NCI-H1694 treated with DMSO at 0.1 percent for 48 hours (cell line): ENCODE results near the gene LRRC51.
"Not testable (repeated sequence)": the region's sequence is repeated elsewhere in the genome, so short reads cannot be mapped to it uniquely, and the experiment has no call there.

Experiments used
- DNase-seq: peaks from one replicate; lab custom pipeline; 2025; lab: John Stamatoyannopoulos, UW

Gene LRRC51

GRCh38 chr11:72111300-72112142 lies 30.9 kb downstream of the LRRC51 start:
- DNase-seq = no peak

- peak; percentile 98 for DNase-seq
Measured at GRCh38 chr11:72112143-72112977, 31.7 kb downstream of the LRRC51 start, which contains the start of gene ANAPC15. TSS of gene ANAPC15 (minus strand) at chr11:72112695. CDS start at chr11:72111276, 1,419 bp downstream.

GRCh38 chr11:72112978-72113808 lies 32.5 kb downstream of the LRRC51 start:
- no peak for DNase-seq

GRCh38 chr11:72114570-72114969 lies 33.9 kb downstream of the LRRC51 start:
- DNase-seq = no peak

- DNase-seq = no peak
Measured at GRCh38 chr11:72116019-72116755, 35.5 kb downstream of the LRRC51 start.

- no peak for DNase-seq
Measured at GRCh38 chr11:72119198-72119597, 38.5 kb downstream of the LRRC51 start.

- no peak for DNase-seq
Measured at GRCh38 chr11:72120930-72121329, 40.3 kb downstream of the LRRC51 start.

- no peak for DNase-seq
Measured at GRCh38 chr11:72122607-72123006, 42.0 kb downstream of the LRRC51 start.

- DNase-seq = no peak
Measured at GRCh38 chr11:72123117-72123653, 42.5 kb downstream of the LRRC51 start.

GRCh38 chr11:72124046-72124445 lies 43.4 kb downstream of the LRRC51 start:
- DNase-seq = no peak

GRCh38 chr11:72125956-72126355 lies 45.3 kb downstream of the LRRC51 start:
- DNase-seq = no peak

GRCh38 chr11:72127923-72128322 lies 47.3 kb downstream of the LRRC51 start:
- DNase-seq = no peak

GRCh38 chr11:72129381-72129780 lies 48.7 kb downstream of the LRRC51 start:
- DNase-seq = no peak

GRCh38 chr11:72132646-72133045 lies 52.0 kb downstream of the LRRC51 start:
- no peak for DNase-seq

GRCh38 chr11:72135473-72135872 lies 54.8 kb downstream of the LRRC51 start, which contains the start of gene FOLR3:
TSS of gene FOLR3 (plus strand) at chr11:72135725. CDS start at chr11:72135953, 228 bp downstream.
- DNase-seq = not testable (repeated sequence)

GRCh38 chr11:72135891-72136683 lies 55.4 kb downstream of the LRRC51 start:
- DNase-seq = no peak

- no peak for DNase-seq
Measured at GRCh38 chr11:72136684-72137262, 56.1 kb downstream of the LRRC51 start.

- no peak for DNase-seq
Measured at GRCh38 chr11:72138821-72139390, 58.3 kb downstream of the LRRC51 start.

- no peak for DNase-seq
Measured at GRCh38 chr11:72139500-72139899, 58.9 kb downstream of the LRRC51 start.
